K562 (cell line): ENCODE measurements around the gene IPO11. TPM values are rescaled to one million over a fixed set of nuclear protein-coding genes. Genes with fewer than 3 reads are reported as not detected.
A peak's percentile ranks its signal among the peaks of the same experiment; 100 is the strongest.

Source experiments
- CHAMP1 ChIP-seq: fragments of 450-650 bp; IDR thresholded peaks from 2 replicates; pipeline ENCODE4 v1.6.1; 2016; ENCODE audit warnings: mild to moderate bottlenecking
- CTCF ChIP-seq, 3 experiments: IDR thresholded peaks in 2 of 3; conservative IDR thresholded peaks in 1 of 3; 2 replicates each; pipeline ENCODE4 v1.5.1; 2011 to 2012; ENCODE audit warnings: low read length in 3 of 3, mild to moderate bottlenecking in 3 of 3, control low read depth in 2 of 3, improper control_type of control experiment in 1 of 3, inconsistent platforms in 1 of 3, low read depth in 1 of 3, mixed read lengths in 1 of 3, moderate library complexity in 1 of 3; ENCODE audit not compliant: insufficient read depth in 2 of 3
- FOXJ3 ChIP-seq: sonication (generic); formaldehyde crosslinking; IDR thresholded peaks from 2 replicates; pipeline ENCODE4 v1.4.0; 2020; ENCODE audit warnings: mild to moderate bottlenecking, missing genetic modification reagents
- SFPQ ChIP-seq: fragments of 200-400 bp; formaldehyde crosslinking; IDR thresholded peaks from 2 replicates; pipeline ENCODE4 v1.6.1; 2017; ENCODE audit warnings: mild to moderate bottlenecking, low read depth, low read length, moderate library complexity
- ZBTB11 ChIP-seq, 3 experiments: fragments of 200-800 bp in 1 of 3; fragments of 250-450 bp in 1 of 3; fragments of 450-650 bp in 1 of 3; sonication (Bioruptor Pico) in 1 of 3; sonication (Bioruptor generic) in 1 of 3; formaldehyde crosslinking in 1 of 3; IDR thresholded peaks; 2 replicates each; pipeline versions ENCODE4 v1.6.1 to v1.8.0; 2016 to 2022; ENCODE audit warnings: mild to moderate bottlenecking in 2 of 3, missing genetic modification characterization in 2 of 3, missing compliant biosample characterization in 1 of 3, moderate library complexity in 1 of 3
- ZBTB9 ChIP-seq: fragments of 450-650 bp; formaldehyde crosslinking; IDR thresholded peaks from 2 replicates; pipeline ENCODE4 v1.4.0; 2020; ENCODE audit warnings: mild to moderate bottlenecking, moderate library complexity
- ZHX1 ChIP-seq: fragments of 150-350 bp; conservative IDR thresholded peaks from 2 replicates; pipeline ENCODE4 v1.6.1; 2014; ENCODE audit warnings: low read length
- ZNF282 ChIP-seq: sonication (generic); formaldehyde crosslinking; IDR thresholded peaks from 2 replicates; pipeline ENCODE4 v1.8.1; 2023; ENCODE audit warnings: missing genetic modification reagents
- polyA plus RNA-seq, 8 experiments: library from polyadenylated mRNA; depleted of rRNA in 4 of 8; stranded (reverse) in 5 of 8; unstranded in 3 of 8; fragments of >200 nt; fragmentation: Nextera tagmentation in 2 of 8; fragmentation: Illumina TruSeq in 1 of 8; extraction: Ambion mirVana in 2 of 8; extraction: Trizol in 1 of 8; gene quantifications; 2 replicates each; pipeline versions ENCODE4 v1.2.1 to v1.2.3, GENCODE V29; 2011 to 2014; ENCODE audit warnings: inconsistent platforms in 1 of 8, missing spikeins in 1 of 8
- total RNA-seq, 7 experiments: library from RNA; depleted of rRNA in 6 of 7; stranded (reverse); fragments of >200 nt in 6 of 7; fragmentation: Illumina TruSeq in 2 of 7; extraction: Trizol in 2 of 7; gene quantifications; 2 replicates each; pipeline versions ENCODE4 v1.2.1 to v1.2.3, GENCODE V29; 2011 to 2021; ENCODE audit warnings: low replicate concordance in 1 of 7

IPO11 gene
- total and polyA plus RNA-seq, 9 of the 15 experiments (the other 6 are each of a cell fraction or from before 2014, with no cell fraction given), result 38.7 to 96.0 (median 70.9) TPM

- TF ChIP-seq CHAMP1, result 0 out of 2 replicates have a peak, but pooled peaks have one; percentile 21
- no peak for TF ChIP-seq ZBTB11 (CRISPR knock-in tag; IDR thresholded peaks at IDR 0.05)
- TF ChIP-seq SFPQ, result no peak
- no peak for TF ChIP-seq ZHX1
- TF ChIP-seq ZNF282 (CRISPR knock-in tag), result no peak
- no peak for TF ChIP-seq ZBTB9 (CRISPR knock-in tag)
- no peak for TF ChIP-seq CTCF (IDR thresholded peaks at IDR 0.05 in 2 of 3, conservative IDR thresholded peaks at IDR 0.05 in 1 of 3; ENCODE audit: insufficient read depth in 2 of 3, low read depth in 1 of 3, low read length in 3 of 3)
- no peak for TF ChIP-seq FOXJ3
These were observed 180.8 kb downstream of the IPO11 start (continued) for GRCh38 chr5:62593331-62593730.
